OCI-LY1 (cell line): ENCODE data around the gene CLPTM1L.

Experiments
- H2AFZ ChIP-seq: fragments of 200-600 bp; sonication (generic), shearing (Covaris generic); 2 replicates; pipeline ENCODE4 v1.6.0; 2014; ENCODE audit warnings: antibody characterized with exemption, mild to moderate bottlenecking, low read length
- H3F3A ChIP-seq: fragments of 200-600 bp; sonication (generic), shearing (Covaris generic); 2 replicates; pipeline ENCODE4 v1.6.0; 2014; ENCODE audit warnings: mild to moderate bottlenecking, antibody characterized with exemption, low read length, moderate library complexity; ENCODE audit not compliant: insufficient read depth
- H3K27ac ChIP-seq: fragments of 200-600 bp; sonication (generic); 2 replicates; pipeline ENCODE4 v1.5.1; 2014; ENCODE audit warnings: low read length, mixed run types, mild to moderate bottlenecking, low read depth; ENCODE audit not compliant: poor library complexity, severe bottlenecking
- H3K27me3 ChIP-seq: fragments of 200-600 bp; sonication (generic); 2 replicates; pipeline ENCODE4 v1.6.0; 2014; ENCODE audit warnings: antibody characterized with exemption, mild to moderate bottlenecking, low read length, moderate library complexity; ENCODE audit not compliant: insufficient read depth
- H3K36me3 ChIP-seq: fragments of 200-600 bp; sonication (generic); 2 replicates; pipeline ENCODE4 v1.6.1; 2014; ENCODE audit warnings: mild to moderate bottlenecking, antibody characterized with exemption, low read length, moderate library complexity, mixed read lengths; ENCODE audit not compliant: insufficient read depth
- H3K4me1 ChIP-seq: fragments of 200-600 bp; sonication (generic); 2 replicates; pipeline ENCODE4 v1.5.1; 2014; ENCODE audit warnings: mild to moderate bottlenecking, low read length, moderate library complexity; ENCODE audit not compliant: insufficient read depth, severe bottlenecking
- H3K4me2 ChIP-seq: fragments of 200-600 bp; sonication (generic), shearing (Covaris generic); 2 replicates; pipeline ENCODE4 v1.6.1; 2014; ENCODE audit warnings: low read length
- H3K4me3 ChIP-seq: fragments of 200-600 bp; sonication (generic); 2 replicates; pipeline ENCODE4 v1.5.1; 2014; ENCODE audit warnings: low read length, low read depth, mild to moderate bottlenecking, mixed read lengths; ENCODE audit not compliant: poor library complexity, severe bottlenecking
- H3K79me2 ChIP-seq: fragments of 200-600 bp; shearing (Covaris generic); 2 replicates; pipeline ENCODE4 v1.6.1; 2016; ENCODE audit warnings: mixed run types, low read length, mixed read lengths; ENCODE audit not compliant: insufficient read depth
- H3K9ac ChIP-seq: fragments of 200-600 bp; sonication (generic), shearing (Covaris generic); 2 replicates; pipeline ENCODE4 v1.6.1; 2014; ENCODE audit warnings: mild to moderate bottlenecking, low read length, mixed read lengths
- H3K9me2 ChIP-seq: fragments of 200-600 bp; sonication (generic), shearing (Covaris generic); 2 replicates; pipeline ENCODE4 v1.6.1; 2014; ENCODE audit warnings: low read depth, mild to moderate bottlenecking, low read length, mixed read lengths
- H3K9me3 ChIP-seq: fragments of 200-600 bp; shearing (Covaris generic); 2 replicates; pipeline ENCODE4 v1.6.1; 2014; ENCODE audit warnings: low read length, mixed read lengths
- H4K20me1 ChIP-seq: fragments of 200-600 bp; sonication (generic), shearing (Covaris generic); 2 replicates; pipeline ENCODE4 v1.6.0; 2016; ENCODE audit warnings: mild to moderate bottlenecking, low read length; ENCODE audit not compliant: insufficient read depth
- CTCF ChIP-seq: fragments of 200-600 bp; sonication (generic), shearing (Covaris generic); IDR thresholded peaks from 2 replicates; pipeline ENCODE4 v1.5.1; 2017; ENCODE audit warnings: mild to moderate bottlenecking, antibody characterized with exemption, low read length, moderate library complexity, mixed read lengths
- EZH2 ChIP-seq: fragments of 200-600 bp; sonication (generic), shearing (Covaris generic); IDR thresholded peaks from 2 replicates; pipeline ENCODE4 v1.8.0; 2017; ENCODE audit warnings: borderline replicate concordance, mixed run types, mild to moderate bottlenecking, antibody characterized with exemption, low read length, moderate library complexity, mixed read lengths

The CLPTM1L gene

GRCh38 chr5:1384521-1384920, 39.6 kb upstream of the CLPTM1L start:
- peaks cover 11% of the 10 kb centered on the region for H3K4me1 ChIP-seq
- peaks cover 2% of the 10 kb centered on the region; the same call in 1 of the 2 replicates for H3K9me3 ChIP-seq
- H2AFZ ChIP-seq, result no peak overlapping the region
- H3K36me3 ChIP-seq, result no peaks in the 10 kb centered on the region
- no peak overlapping the region for H3K4me3 ChIP-seq
- H3K4me2 ChIP-seq, result no peak overlapping the region
- H3F3A ChIP-seq, result no peaks in the 10 kb centered on the region
- H3K79me2 ChIP-seq, result no peaks in the 10 kb centered on the region
- H3K9ac ChIP-seq, result no peak overlapping the region
- no peaks in the 10 kb centered on the region for H4K20me1 ChIP-seq
- TF ChIP-seq EZH2 (no peak), CTCF (no peak)
- H3K27me3 ChIP-seq, result peaks cover 6% of the 10 kb centered on the region; the same call in 1 of the 2 replicates
- no peak overlapping the region for H3K27ac ChIP-seq
- H3K9me2 ChIP-seq, result no peaks in the 10 kb centered on the region

DNA sequence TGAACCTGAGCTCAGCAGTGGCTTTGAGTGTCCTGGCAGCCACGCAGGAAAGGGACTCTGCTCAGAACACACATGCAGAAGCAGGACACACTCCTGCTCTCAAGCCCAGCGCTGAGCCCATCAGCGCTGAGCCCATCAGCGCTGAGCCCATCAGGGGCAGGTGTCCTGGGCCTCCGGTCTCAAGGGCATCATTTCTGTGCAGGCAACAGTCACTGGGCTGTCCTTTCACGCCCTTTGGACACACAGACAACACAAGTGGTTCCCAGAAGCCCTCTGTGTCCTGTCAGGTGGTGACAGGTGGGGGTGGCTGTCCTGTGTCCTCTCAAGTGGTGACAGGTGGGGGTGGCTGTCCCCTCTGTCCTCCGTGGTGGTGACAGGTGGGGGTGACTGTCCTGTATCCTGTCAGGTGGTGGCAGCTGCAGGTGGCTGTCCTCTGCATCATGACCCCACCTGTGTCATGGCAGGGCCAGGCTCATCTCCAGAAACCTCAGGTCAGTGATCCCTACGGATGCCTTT, 39.0 kb upstream of the CLPTM1L start:
- no peaks in the 10 kb centered on the region for H3F3A ChIP-seq
- H3K27ac ChIP-seq, result no peak overlapping the region
- no peaks in the 10 kb centered on the region for H3K36me3 ChIP-seq
- no peaks in the 10 kb centered on the region for H3K9me2 ChIP-seq
- peaks cover 9% of the 10 kb centered on the region; the same call in 1 of the 2 replicates for H3K27me3 ChIP-seq
- peaks cover 11% of the 10 kb centered on the region for H3K4me1 ChIP-seq
- TF ChIP-seq EZH2, result no peak
- TF ChIP-seq CTCF, result no peak
- no peaks in the 10 kb centered on the region for H3K79me2 ChIP-seq
- H4K20me1 ChIP-seq, result no peaks in the 10 kb centered on the region
- peaks cover 6% of the 10 kb centered on the region; the same call in 1 of the 2 replicates for H3K9me3 ChIP-seq
- H2AFZ ChIP-seq, result no peak overlapping the region
- H3K4me3 ChIP-seq, result no peak overlapping the region
- H3K9ac ChIP-seq, result no peak overlapping the region
- H3K4me2 ChIP-seq, result no peak overlapping the region

GRCh38 chr5:1383344-1383743, 38.4 kb upstream of the CLPTM1L start:
- Histone ChIP-seq H3K9me2 (no peaks in the 10 kb centered on the region), H3K4me3 (no peak overlapping the region), H2AFZ (no peak overlapping the region), H3F3A (no peaks in the 10 kb centered on the region), H3K4me2 (no peak overlapping the region), H3K27ac (no peak overlapping the region), H4K20me1 (no peaks in the 10 kb centered on the region), H3K4me1 (peaks cover 11% of the 10 kb centered on the region), H3K36me3 (no peaks in the 10 kb centered on the region), H3K27me3 (peaks cover 9% of the 10 kb centered on the region; the same call in 1 of the 2 replicates), H3K79me2 (no peaks in the 10 kb centered on the region), H3K9me3 (peaks cover 8% of the 10 kb centered on the region; the same call in 1 of the 2 replicates), H3K9ac (no peak overlapping the region)
- TF ChIP-seq CTCF, result no peak
